Measurements from ENCODE around the gene PSME3. TPM values are rescaled to one million over a fixed set of nuclear protein-coding genes. Genes with fewer than 3 reads are reported as not detected.

The PSME3 gene
- total RNA-seq, 1 experiment from 2014 or later = 115 TPM

DNA sequence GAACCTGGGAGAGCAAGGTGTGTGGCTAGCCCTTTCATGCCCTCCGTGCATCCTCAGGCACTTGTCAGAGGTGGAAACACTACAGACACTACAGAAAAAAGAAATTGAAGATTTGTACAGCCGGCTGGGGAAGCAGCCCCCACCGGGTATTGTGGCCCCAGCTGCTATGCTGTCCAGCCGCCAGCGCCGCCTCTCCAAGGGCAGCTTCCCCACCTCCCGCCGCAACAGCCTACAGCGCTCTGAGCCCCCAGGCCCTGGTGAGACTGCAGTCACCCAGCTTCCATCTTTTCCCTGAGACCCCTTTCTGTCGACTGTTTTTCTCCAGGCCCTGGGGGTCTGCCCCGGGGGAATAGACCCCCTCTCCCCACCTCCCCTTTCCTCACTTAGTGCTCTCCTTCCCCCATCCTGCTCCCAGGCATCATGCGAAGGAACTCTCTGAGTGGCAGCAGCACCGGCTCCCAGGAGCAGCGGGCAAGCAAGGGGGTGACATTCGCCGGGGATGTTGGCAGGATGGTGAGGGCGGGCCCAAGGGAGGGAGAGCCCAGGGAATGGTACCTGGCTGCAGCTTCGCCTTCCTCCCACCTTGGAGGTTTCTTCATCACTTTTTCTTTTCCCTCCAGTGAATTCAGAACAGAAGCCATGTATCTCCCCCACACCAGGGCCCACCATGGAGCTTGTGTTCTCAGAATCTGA lies 37.0 kb upstream of the PSME3 start:
- peaks cover 10% of the 10 kb centered on the region for H3F3A ChIP-seq (ENCODE audit: insufficient read depth, low read depth)
- intact Hi-C loops (cut with micrococcal nuclease; ENCODE audit: unreplicated experiment) = no loop called here
- POLR2A ChIA-PET (ENCODE audit: unreplicated experiment) = interaction anchor here (0.6 kb wide), 1 partner anchor 22 kb away, joined by 4 read pairs; no protein-coding TSS in a partner anchor
- CTCF ChIA-PET = no interaction called here
- no peak for DNase-seq
- no peaks in the 10 kb centered on the region for H3K27me3 ChIP-seq (ENCODE audit: insufficient read depth, low read depth)
- peaks cover 12% of the 10 kb centered on the region for H3K4me1 ChIP-seq (replicated peaks; ENCODE audit: insufficient read depth)
- H4K20me1 ChIP-seq (ENCODE audit: insufficient read depth) = no peaks in the 10 kb centered on the region
- no TSS peak for BruUV-seq (replicated peaks)
- no peak overlapping the region for H2AFZ ChIP-seq
- H3K9me3 ChIP-seq (ENCODE audit: insufficient read depth, low read depth) = no peaks in the 10 kb centered on the region
- H3K9me2 ChIP-seq (ENCODE audit: insufficient read depth) = no peaks in the 10 kb centered on the region
- no peak overlapping the region for H3K27ac ChIP-seq
- H3K79me2 ChIP-seq (ENCODE audit: low read depth) = peaks cover 22% of the 10 kb centered on the region
- TF ChIP-seq, protein P1, sequence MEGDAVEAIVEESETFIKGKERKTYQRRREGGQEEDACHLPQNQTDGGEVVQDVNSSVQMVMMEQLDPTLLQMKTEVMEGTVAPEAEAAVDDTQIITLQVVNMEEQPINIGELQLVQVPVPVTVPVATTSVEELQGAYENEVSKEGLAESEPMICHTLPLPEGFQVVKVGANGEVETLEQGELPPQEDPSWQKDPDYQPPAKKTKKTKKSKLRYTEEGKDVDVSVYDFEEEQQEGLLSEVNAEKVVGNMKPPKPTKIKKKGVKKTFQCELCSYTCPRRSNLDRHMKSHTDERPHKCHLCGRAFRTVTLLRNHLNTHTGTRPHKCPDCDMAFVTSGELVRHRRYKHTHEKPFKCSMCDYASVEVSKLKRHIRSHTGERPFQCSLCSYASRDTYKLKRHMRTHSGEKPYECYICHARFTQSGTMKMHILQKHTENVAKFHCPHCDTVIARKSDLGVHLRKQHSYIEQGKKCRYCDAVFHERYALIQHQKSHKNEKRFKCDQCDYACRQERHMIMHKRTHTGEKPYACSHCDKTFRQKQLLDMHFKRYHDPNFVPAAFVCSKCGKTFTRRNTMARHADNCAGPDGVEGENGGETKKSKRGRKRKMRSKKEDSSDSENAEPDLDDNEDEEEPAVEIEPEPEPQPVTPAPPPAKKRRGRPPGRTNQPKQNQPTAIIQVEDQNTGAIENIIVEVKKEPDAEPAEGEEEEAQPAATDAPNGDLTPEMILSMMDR (conservative IDR thresholded peaks at IDR 0.05) = no peak
- no peak for TF ChIP-seq EZH2 (IDR thresholded peaks at IDR 0.05; ENCODE audit: low read depth)
- H3K36me3 ChIP-seq (ENCODE audit: low read depth) = peaks cover 6% of the 10 kb centered on the region; the same call in 1 of the 2 replicates
- no peak overlapping the region for H3K4me3 ChIP-seq
- no peak overlapping the region for H3K4me2 ChIP-seq

DNA sequence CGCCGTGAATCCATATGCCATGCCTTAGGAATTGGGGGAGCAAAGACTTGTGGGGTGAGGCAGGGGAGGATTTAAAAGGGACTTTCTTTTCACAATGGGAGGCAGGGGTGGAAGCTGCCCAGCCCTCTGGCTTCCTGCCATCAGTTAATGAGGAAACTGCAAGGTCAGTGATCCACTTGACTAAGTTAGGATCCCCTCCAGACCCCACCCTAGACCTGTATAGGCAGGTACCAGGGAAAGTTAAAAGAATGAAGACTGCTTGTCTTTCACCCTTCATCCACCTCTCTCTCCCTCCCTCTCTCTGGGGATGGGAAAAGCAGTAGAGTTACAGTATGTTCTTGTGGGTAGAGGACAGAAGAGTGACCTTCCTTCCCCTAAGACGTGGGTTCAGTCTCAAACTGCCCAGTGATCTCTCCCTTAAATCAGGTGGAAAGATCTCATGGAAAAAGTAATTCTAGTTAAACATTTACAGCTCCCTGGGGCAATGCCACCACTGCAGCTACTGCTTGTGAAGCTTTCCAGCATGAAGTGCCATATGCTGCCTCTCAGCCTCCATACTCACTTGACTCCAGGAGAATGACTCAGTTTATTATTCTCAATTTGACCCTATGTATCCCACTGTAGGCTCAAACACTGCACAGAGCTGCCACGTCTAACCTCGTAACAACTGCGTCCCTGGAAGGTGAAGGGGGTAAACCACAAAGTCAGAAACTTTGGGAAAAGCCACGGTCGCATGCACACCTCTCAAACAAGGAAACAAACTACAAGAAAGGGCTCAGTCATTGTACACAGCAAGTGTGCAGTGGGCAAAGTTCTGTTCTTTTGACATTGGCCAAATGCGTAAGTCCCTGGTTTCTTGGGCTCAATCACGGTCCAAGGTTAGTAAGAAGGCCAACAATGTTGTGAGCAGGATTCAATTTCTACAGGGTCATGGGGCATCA lies 35.9 kb upstream of the PSME3 start:
- H3K9me2 ChIP-seq (ENCODE audit: insufficient read depth) = no peaks in the 10 kb centered on the region
- H3K36me3 ChIP-seq (ENCODE audit: low read depth) = peaks cover 6% of the 10 kb centered on the region; the same call in 1 of the 2 replicates
- H3F3A ChIP-seq (ENCODE audit: insufficient read depth, low read depth) = 0 out of 2 replicates have a peak, but pooled peaks cover 4% of the 10 kb centered on the region
- peak overlapping the region; percentile 88 for H3K4me3 ChIP-seq
- peaks cover 12% of the 10 kb centered on the region for H3K4me1 ChIP-seq (replicated peaks; ENCODE audit: insufficient read depth)
- intact Hi-C loops (cut with micrococcal nuclease; ENCODE audit: unreplicated experiment) = no loop called here
- ChIA-PET CTCF (interaction anchor here (0.6 kb wide), 1 partner anchor 381 kb away, joined by 3 read pairs; no protein-coding TSS in a partner anchor), POLR2A (ENCODE audit: unreplicated experiment) (interaction anchor here (0.6 to 0.7 kb wide), 3 partner anchors 24 to 563 kb away, joined by 3 to 9 read pairs (median 4); partner anchors contain the start of genes AARSD1 and VPS25)
- no peaks in the 10 kb centered on the region for H3K27me3 ChIP-seq (ENCODE audit: insufficient read depth, low read depth)
- no peak for TF ChIP-seq EZH2 (IDR thresholded peaks at IDR 0.05; ENCODE audit: low read depth)
- TF ChIP-seq, protein P1 (conservative IDR thresholded peaks at IDR 0.05) = no peak
- no peaks in the 10 kb centered on the region for H4K20me1 ChIP-seq (ENCODE audit: insufficient read depth)
- no peak overlapping the region for H3K27ac ChIP-seq
- DNase-seq = no peak
- peak overlapping the region; percentile 89; the same call in 1 of the 2 replicates for H2AFZ ChIP-seq
- no peaks in the 10 kb centered on the region for H3K9me3 ChIP-seq (ENCODE audit: insufficient read depth, low read depth)
- H3K4me2 ChIP-seq = peak overlapping the region; percentile 95
- BruUV-seq (replicated peaks) = TSS peak; percentile 85
- H3K79me2 ChIP-seq (ENCODE audit: low read depth) = peaks cover 22% of the 10 kb centered on the region

- Histone ChIP-seq H3K9me2 (ENCODE audit: insufficient read depth) (no peaks in the 10 kb centered on the region), H3K27me3 (ENCODE audit: insufficient read depth, low read depth) (no peaks in the 10 kb centered on the region), H3F3A (ENCODE audit: insufficient read depth, low read depth) (no peaks in the 10 kb centered on the region), H3K27ac (0 out of 2 replicates have a peak overlapping the region, but pooled peaks have one; percentile 41), H3K4me1 (replicated peaks; ENCODE audit: insufficient read depth) (peaks cover 12% of the 10 kb centered on the region), H4K20me1 (ENCODE audit: insufficient read depth) (no peaks in the 10 kb centered on the region), H2AFZ (peak overlapping the region; percentile 89), H3K9me3 (ENCODE audit: insufficient read depth, low read depth) (no peaks in the 10 kb centered on the region), H3K79me2 (ENCODE audit: low read depth) (peaks cover 22% of the 10 kb centered on the region), H3K4me3 (peak overlapping the region; percentile 88), H3K36me3 (ENCODE audit: low read depth) (peaks cover 6% of the 10 kb centered on the region; the same call in 1 of the 2 replicates), H3K4me2 (peak overlapping the region; percentile 95)
- ChIA-PET CTCF (interaction anchor here (0.7 kb wide), 1 partner anchor 1733 kb away, joined by 3 read pairs; no protein-coding TSS in a partner anchor), POLR2A (ENCODE audit: unreplicated experiment) (interaction anchor here (0.5 to 0.7 kb wide), 4 partner anchors 25 to 793 kb away, joined by 3 to 9 read pairs (median 6); partner anchors contain the start of genes AARSD1 and VPS25)
- intact Hi-C loops (cut with micrococcal nuclease; ENCODE audit: unreplicated experiment) = no loop called here
- TF ChIP-seq EZH2 (IDR thresholded peaks at IDR 0.05; ENCODE audit: low read depth) = no peak
- TF ChIP-seq, protein P1 (conservative IDR thresholded peaks at IDR 0.05) = no peak
- DNase-seq = no peak
- BruUV-seq (replicated peaks) = no TSS peak
These were observed 35.2 kb upstream of the PSME3 start for GRCh38 chr17:42798011-42798382.

Measured in PC-9 (cell line).